T-helper 22 cell (primary cell): ENCODE data around the gene SLC6A5.
"Not testable (repeated sequence)": the region's sequence is repeated elsewhere in the genome, so short reads cannot be mapped to it uniquely, and the experiment has no call there.

ENCODE experiments used
- DNase-seq: peaks from one replicate; pipeline ENCODE4 v3.0.0-alpha.2; 2020; ENCODE audit warnings: low read depth

The SLC6A5 gene

DNA sequence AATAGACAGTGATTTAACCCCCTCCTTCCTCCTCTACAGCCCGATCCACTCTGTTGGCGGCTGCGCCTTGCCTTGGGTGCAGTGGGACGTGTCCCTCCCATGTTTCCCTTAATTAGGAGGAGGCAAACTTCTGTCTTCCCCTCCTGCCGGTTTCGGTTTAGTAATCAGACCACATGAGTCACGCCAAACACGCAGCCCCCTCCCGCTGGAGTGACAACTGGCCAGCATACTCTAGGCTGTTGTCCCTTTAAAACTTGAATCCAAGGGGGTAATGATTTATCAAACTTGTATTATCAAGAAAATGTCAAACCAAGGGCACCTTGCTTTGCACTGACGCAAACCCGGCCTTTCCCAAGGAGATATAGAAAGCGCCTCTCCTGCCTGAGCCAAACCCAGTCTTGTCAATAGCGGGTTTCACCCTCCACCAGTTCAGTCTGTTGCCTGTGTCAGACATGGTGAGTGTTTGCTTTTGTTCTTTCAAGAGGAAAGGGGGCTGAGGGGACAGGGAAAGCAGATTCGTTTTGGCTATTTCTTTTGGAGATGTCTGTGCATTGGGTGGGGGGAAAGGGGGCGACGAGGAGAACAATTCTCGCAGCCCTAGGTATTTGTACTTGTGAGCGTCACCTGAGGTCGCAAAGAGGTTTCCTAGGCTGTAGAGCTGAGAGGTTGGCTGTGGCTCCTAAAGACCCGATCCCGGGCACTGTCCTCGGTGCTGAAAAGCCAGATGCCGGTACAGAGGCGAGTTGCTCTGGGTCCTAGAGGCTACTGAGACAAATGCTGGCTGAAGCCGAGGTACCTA, at the start of gene SLC6A5:
Gene SLC6A5, plus strand, starts transcription at position 388 of the 799 bp plus-strand sequence. Its CDS starts 65 bp downstream, at position 453.
- no peak for DNase-seq

DNA sequence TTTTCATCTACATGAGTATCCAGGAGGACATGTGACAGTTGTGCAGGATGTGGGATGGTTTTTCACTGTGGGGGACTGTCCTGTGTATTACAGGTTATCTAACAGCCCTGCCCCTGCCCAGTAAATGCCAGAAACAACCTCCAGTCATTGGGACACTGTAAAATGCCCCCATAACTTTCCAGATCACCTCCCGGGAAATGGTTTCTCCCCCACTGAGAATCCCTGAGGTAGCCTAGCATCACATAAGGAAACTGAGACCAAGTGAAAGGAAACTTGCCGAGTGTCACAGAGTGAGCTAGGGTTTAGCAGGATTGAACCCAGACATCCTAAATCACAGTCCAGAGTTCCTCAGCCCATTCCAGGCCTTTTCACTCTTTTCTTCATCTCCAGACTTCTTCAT, 48.3 kb upstream of the SLC6A5 start:
- DNase-seq: no peak

DNA sequence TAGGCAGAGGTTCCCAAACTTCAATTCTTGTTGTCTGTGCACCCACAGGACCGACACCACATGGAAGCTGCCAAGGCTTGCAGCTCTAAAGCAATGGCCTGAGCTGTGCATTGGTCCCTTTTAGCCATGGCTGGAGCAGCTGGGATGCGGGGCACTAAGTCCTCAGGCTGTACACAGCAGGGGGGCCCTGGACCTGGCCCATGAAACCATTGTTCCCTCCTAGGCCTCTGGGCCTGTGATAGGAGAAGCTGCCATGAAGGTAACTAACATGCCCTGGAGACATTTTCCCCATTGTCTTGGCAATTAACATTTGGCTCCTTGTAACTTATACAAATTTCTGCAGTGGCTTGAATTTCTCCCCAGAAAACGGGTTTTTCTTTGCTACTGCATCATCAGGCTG, 43.6 kb upstream of the SLC6A5 start:
- no peak for DNase-seq

DNA sequence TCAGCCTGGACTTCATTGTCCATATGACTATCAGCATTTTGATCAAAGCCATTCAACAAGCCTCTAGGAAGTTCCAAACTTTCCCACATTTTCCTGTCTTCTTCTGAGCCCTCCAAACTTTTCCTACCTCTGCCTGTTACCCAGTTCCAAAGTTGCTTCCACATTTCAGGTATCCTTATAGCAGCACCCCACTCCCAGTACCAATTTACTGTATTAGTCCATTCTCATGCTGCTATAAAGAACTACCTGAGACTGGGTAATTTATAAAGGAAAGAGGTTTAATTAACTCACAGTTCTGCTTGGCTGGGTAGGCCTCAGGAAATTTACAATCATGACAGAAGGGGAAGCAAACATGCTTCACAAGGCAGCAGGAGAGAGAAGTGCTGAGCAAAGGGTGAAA, 43.0 kb upstream of the SLC6A5 start:
- DNase-seq: not testable (repeated sequence)

DNA sequence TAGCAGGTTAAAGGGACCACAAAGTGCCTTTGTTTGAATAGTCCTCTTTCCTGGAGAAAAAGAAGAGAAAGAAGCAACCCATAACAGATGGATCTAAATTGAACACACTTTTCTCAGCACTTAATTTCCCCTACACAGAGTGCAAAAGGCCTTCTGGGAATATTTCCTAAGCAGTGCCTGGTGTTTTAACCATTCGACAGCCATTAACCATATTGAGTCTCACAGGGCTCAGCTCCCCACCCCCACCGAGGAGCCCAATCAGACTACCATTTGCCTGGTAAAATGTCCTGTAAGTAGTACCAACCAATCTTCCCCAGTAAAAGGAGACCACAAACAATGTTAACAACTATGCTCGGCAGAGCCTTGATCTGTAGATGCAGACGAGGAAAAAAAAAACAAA, 40.7 kb upstream of the SLC6A5 start:
- DNase-seq: no peak

DNA sequence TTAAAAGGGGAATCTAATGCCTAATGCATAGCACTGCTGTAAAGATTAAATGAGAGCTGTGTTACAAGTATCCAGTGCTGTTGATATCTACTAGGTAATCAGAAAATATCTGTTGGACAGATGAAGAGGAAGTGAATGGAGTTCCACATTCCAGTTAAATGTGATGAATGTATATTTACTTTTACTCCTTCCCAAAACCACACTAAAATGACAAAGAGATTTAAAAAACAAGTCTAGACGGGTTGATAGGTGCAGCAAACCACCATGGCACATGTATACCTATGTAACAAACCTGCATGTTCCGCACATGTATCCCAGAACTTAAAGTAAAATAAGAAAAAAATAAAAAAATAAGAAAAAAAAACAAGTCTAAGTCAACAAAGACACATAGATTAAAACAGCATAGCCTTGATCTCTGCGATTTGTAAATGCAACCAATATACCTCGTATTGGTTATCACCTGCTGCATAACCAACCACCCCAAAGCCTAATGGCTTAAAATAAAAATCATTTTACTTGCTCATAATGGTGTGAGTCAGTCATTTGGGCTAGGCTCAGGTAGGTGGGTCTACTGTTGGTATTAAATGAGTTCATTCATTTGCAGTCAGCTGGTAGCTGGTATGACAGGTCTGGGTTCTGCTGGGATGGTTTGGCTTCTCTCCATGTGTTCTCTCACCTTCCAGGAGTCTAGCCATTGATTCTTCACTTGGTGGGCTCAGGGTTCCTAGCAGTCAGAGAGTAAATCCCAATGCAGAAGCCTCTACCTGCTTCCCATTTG, 39.7 kb upstream of the SLC6A5 start:
- DNase-seq: no peak

DNA sequence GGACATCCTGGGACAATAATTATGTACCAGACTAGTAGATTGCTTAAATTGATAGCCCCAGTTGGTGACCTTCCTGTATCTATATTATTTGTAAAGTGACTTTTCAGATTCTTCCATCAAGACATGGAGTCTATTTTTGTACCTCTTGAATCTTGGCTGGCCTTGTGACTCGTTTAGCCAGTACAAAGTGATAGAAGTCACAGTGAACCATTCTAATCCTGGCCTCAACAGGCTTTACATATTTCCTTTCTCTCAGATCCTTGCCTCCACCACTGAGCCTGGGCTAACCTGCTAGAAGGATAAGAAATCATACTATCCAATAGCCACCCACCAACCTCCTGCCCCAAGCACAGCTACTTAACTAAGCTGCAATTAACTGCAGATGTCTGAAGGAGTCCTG, 37.5 kb upstream of the SLC6A5 start:
- no peak for DNase-seq

DNA sequence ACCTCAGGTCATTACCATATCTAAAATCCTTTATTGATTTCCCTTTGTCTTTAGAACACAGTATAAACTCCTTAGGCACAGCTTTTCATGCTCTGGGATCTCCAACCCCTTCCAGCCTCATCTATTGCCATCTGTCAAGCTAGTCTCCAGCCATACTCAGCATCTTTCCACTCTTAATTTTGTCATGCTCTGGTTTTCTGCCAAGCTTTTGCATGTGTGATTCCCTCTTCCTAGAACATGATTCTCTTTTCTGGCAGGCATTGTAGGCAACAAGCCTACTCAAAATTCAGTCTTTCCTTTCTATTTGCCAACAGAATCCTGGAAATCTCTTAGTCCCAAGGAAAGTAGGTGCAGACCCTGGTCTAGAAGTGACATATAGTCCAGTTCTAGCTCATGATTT, 35.5 kb upstream of the SLC6A5 start:
- DNase-seq: no peak

DNA sequence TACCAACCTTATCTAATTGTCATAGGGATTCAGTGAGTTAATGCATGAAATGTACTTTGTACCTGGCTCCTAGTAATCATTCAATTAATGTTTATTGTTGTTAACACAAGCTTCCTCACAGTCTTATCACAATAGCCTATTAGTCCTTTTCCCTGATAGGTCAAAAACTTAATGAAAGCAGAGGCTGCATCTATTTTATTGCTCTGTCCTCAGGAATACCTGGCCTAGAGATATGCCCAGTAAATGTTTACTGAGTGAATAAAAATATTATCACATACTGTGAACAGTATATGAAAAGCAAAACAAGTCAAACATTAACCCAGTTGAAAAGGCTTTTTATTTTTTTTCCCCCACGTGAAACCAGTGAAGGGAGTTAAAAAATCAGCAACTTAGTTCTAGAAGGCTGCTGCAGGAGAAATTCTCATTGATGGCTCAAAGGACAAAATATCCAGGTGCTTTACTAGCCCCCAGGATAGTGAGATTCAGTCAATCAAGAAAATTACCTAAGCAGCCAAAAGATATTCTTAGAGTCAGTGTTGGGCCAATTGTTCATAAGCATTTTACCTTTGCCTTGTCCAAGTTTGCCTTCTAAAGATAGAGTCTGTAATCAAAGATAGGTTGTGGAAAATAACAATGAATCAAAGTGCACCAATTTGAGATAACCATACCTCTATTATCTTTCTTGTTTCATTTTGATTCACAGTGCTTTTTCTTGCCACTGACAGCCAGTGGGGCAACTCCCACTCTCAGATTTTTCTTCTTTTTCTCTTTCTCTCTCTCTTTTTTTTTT, 34.4 kb upstream of the SLC6A5 start:
- DNase-seq: no peak

DNA sequence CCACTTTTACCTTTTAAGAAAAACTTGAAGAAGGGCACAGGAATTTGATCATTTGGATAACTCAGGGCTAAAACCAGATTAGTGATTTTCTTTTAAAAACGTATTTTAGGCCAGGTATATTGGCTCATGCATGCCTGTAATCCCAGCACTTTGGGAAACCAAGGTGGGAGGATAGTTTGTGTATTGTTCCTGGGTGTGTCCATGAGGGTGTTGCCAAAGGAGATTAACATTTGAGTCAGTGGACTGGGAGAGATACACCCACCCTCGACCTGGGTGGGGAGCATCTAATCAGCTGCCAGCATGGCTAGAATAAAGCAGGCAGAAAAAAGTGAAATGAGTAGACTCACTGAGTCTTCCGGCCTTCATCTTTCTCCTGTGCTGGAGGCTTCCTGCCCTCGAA, 33.3 kb upstream of the SLC6A5 start:
- DNase-seq: not testable (repeated sequence)

DNA sequence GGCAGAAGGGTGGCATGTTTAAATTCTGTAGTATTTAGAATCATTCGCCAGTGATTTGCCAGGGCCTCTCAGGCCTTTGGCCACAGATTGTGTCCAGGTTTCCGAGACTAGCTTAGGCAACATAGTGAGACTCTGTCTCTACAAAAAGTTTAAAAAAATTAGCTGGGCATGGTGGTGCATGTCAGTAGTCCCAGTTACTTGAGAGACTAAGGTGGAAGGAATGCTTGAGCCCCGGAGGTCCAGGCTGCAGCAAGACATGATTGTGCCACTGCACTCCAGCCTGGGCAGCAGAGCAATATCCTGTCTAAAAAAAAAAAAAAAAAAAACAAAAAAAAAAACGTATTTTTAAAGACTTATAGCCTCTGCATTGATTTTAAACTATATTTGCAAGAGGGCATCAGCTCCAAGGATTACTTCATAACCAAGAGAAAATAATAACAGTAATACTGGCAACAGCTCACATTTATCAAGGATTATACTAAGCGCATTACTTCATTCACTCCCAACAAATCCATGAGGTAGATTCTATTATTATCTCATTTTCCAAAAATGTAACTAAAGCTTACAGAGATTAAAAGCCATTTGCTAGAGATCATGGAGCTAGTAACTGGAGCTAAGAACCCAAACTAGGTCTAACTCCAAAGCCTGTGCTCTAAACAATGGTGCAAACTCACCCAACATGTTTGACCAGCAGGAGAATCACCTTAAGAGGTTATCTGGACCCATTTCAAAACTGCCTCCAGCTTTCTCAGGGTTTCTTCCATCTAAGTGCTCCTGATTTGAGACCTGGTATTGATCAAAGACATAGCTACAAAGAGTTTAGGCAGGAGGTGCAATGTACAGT, 32.6 kb upstream of the SLC6A5 start:
- no peak for DNase-seq

DNA sequence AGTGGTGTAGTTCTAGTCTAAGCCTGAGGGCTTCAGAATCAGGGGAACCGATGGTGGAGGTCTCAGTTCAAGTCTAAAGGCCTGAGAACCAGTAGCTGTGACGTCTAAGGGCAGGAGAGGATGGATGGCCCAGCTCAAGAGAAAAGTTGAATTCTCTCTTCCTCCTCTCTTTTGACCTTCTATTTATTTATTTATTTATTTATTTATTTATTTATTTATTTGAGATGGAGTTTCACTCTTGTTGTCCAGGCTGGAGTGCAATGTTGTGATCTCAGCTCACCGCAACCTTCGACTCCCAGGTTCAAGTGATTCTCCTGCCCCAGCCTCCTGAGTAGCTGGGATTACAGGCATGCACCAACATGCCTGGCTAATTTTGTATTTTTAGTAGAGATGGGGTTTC, 19.7 kb upstream of the SLC6A5 start:
- not testable (repeated sequence) for DNase-seq

DNA sequence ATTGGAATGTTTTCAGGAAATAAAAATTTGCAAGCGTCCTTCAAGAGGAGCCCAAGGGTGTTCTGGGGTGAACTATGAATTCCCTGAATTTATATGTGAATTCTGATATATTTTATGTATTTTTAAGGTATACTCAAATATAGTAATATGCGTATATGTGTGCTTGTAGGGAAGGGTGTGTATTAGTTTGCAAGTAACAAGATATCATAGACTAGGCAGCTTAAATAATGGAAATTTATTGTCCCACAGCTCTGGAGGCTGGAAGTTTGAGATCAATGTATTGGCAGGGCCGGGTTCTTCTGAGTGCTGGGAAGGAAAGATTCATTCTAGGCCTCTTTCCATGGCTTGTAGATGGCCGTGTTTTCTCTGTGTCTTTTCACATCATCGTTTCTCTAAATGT, 16.2 kb upstream of the SLC6A5 start:
- DNase-seq: no peak

DNA sequence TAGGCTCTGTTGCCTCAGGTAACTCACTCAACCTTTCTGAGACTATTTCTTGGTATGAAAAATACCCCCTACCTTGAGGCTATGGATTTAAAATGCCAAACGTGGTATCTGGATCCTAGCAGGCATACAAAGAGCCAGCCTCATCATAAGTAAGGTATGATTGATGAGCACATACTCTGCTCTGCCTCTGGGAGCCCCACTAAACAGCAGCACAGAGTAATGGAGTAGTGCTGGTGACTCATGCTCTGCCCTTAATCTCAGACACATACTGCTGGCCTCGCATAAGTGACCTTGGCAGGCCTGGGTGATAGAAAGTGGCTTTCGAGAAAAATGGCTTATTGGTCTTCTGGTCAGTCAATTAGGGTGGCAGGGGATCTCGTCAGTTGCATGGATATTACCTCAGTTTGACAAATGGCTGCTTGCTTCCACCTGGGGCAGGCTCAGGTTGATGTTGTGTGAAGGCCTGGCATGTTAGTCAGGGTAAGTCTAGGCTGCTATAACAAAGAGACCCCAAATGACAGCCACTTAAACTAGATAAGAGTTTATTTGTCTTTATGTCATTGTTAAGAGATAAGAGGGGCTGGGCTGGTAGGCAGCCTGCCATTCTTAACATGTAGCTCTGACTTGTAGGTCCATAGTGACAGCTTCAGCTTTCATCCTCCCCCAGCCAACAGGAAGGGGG, 15.2 kb upstream of the SLC6A5 start:
- DNase-seq: no peak

DNA sequence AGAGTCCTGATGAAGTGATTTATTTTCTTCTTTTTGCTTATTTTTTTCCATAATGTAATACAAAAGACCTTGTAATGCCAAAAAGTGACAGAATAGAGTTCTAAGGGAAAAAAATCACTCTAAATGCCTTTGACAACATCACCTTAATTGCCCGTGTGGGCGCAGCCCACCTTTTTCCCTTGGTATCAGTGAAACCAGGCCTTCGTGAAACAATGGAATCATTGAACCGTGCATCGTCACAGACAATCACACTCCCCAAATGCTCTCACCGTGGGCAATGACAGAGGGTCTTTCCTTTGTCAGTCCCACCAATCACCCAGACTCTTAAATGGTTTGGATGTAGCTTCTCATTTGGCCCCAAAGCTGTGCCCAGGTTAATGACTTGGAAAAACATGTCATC, 9.6 kb upstream of the SLC6A5 start:
- no peak for DNase-seq

DNA sequence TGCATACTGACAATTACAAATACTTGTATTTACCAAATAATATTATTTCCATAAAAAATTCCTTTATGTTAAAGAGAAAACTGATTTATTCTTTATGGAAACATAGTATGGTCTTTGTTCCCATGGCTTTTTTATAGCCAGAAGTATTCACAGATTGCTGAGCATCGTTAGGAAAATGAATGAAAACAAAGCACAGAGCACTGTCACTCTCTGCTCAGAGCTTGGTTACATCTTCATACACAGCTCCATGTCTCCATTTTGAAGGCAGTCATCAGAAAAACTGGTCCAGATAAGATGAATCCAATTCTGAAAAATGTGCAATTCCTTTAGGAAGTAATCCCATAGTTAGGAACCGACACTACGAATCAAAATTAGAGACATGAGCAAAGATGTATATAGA, 9.0 kb upstream of the SLC6A5 start:
- DNase-seq: no peak

DNA sequence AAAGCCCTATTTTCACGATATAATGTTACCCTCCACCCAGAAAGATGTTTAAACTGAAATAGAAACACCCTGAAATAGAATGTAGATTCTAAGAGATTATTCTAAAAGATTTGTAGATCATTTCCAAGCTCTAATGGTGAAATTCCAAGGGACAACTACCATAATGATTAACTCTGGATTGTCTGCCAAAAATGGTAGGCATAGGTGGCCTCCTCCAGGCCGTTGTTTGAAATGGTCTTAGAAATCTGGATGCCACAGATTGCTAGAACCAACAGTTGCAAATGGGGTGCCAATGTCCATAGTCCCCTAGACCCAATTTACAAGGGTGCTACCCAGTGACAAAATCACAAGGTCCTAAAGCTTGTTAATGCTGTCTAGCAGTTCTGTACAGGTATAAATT, 6.7 kb upstream of the SLC6A5 start:
- DNase-seq: no peak

DNA sequence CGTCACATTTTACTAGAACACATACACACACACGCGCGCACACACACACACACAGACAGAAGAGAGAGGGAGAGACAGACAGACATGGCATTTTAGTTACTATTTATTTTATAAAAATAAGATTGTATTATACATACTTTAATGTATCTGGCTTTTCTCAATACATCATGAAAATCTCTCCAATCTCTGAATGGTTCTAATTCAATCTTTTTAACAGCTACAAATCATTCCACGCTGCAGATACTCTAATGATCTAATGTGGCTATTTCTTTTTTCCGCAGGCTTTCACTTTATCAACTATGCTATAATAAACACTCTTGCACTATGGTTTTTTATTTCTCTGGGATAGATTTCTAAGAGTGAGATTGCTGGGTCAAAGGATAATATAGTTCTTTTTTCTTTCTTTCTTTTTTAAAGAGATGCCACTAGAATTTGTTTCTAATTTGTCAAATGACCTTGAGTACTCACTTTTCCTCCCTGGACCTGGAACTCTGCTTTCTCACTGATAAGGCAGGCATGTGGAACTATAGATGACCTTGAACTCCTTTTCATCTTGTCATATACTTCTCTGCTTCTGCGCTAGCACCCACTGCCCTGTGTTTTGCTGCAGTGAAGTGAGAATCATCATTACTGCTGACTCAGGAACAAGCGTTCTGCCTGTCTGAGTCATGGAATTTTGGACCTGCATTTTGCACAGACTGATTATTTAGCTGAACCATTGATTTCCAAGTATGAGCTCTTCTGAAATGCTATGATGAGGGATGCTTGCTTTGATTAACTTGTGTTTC, 4.9 kb upstream of the SLC6A5 start:
- DNase-seq: no peak

DNA sequence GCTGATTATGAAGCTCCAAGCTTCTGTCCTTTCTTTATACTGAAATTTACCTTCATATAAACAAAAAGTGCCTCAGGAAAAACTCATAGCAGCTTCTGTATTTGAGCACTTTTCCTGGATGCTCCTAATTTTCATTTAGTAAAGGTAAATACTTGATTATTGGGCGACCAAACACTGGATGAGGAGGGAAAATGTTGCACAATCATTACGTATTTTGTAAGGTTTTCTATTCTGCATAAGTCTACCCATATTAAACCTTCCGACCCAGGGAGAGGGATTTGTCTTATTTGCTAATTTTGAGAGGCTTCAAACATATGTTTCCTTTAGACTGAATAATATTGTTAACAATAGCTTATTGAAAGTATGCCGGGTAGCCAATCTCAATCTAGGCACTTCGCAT, 4.3 kb upstream of the SLC6A5 start:
- no peak for DNase-seq
